Activated CD8-positive, alpha-beta memory T cell treated with anti-CD3 and anti-CD28 coated beads, Interleukin-2, amount 50 U/mL, for 48 hours (primary cell): ENCODE data around the gene TBC1D4.
"Not testable (repeated sequence)": the region's sequence is repeated elsewhere in the genome, so short reads cannot be mapped to it uniquely, and the experiment has no call there.

Source experiments
- DNase-seq: peaks from one replicate; pipeline ENCODE4 v3.0.0-alpha.2; 2020

Gene TBC1D4

GRCh38 chr13:75446874-75447273 is 35.1 kb downstream of the TBC1D4 start:
- no peak for DNase-seq

GRCh38 chr13:75445717-75446499 is 36.1 kb downstream of the TBC1D4 start:
- DNase-seq, result no peak

DNA sequence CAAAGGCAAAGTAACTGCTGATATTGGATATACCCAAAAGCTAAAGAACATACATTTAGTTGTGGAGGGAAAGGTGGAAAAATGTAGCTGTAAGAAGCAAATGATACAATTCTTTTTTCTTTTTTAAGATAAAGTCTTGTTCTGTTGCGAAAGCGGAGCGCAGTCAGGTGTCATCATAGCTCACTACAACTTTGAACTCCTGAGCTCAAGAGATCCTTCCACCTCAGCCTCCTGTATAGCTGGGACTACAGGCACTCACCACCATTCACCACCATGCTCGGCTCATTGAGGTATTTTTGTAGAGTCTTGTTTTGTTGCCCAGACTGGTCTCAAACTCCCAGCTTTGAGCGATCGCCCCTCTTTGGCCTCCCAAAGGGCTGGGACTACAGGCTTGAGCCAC is 38.0 kb downstream of the TBC1D4 start:
- no peak for DNase-seq

- DNase-seq, result no peak
Observed at GRCh38 chr13:75443356-75443958, 38.5 kb downstream of the TBC1D4 start.

DNA sequence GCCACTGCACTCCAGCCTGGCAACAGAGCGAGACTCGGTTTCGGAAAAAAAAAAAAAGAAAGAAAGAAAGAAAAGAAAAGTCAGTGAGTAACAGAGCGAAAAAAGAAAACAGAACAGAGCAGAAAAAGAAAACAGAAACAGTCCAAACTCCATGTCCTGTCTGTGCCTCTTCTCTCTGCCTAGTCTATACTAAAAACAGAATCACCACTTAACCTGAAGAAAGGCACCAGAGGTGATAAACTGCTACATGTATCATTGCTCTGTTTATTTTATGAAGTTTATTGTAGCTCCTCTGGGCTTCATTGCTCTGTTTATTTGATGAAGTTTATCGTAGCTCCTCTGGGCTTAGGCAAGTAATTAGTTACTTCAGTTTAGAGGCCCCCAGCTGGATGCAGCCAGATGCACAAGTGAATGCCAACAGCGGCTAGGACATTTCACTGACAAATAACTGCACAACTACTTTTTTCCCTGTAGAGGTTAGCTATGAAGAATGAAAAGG is 39.2 kb downstream of the TBC1D4 start:
- no peak for DNase-seq

DNA sequence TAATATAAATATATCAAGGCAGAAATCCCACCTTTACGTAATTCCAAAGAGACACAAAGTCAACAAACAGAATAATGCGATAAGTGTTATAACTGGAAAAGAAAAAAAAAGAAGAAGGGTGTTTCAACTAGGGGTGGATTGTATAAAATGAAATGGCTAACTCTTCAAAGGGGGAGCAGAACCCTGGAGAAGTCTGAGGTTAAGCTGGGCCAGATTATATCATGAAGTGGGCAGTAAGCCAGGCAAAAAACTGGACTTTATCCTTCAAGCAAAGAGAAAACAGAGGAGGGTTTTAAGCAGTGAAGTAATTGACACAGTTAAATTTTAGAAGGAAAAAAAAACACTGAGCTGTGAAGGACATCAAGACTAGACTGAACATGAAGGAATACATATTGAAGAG is 41.9 kb downstream of the TBC1D4 start:
- no peak for DNase-seq

DNA sequence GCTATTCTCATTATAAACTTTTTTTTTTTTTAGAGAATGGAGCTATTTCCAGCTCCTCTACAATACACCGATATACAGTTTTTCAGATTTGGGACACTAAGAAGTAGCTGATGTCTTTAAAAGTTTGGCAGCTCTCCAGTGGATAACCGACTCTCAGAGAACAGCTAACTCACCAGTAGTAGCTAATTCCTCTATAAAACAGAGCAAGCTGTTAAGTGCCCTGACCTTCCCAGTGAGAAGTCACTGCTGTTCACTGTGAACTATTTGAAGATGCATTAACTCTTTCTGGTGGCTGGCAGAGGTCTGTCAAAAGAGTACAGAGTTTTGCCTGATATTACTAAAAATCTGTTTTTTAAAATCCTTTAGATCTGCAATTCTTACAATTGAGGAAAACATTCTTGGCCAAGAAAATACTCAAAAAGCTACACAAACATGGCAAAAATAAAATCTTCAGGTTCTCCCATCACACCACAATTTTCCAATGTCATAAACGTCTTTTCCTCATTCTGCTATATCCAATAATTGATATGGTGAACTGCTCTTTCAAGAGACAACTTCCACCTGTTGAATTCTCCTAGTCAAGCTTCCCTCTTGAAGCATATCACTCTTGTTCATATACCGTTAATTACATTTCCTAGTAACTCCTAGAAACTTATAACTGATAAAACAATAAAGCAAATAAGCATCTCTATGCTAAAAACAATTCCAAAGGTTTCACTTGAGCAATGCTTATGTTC is 44.2 kb downstream of the TBC1D4 start:
- DNase-seq, result no peak

DNA sequence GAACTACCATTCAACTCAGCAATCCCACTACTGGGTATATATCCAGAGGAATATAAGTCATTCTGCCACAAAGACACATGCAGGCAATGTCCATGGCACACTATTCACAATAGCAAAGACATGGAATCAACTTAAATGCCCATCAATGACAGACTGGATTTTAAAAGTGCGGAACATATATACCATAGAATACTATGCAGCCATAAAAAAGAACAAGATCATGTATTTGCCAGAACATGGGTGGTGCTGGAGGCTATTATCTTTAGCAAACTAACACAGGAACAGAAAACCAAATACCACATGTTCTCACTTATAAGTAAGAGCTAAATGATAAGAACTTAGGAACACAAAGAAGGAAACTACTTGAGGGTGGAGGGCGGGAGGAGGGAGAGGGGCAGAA is 47.8 kb downstream of the TBC1D4 start:
- DNase-seq, result not testable (repeated sequence)

DNA sequence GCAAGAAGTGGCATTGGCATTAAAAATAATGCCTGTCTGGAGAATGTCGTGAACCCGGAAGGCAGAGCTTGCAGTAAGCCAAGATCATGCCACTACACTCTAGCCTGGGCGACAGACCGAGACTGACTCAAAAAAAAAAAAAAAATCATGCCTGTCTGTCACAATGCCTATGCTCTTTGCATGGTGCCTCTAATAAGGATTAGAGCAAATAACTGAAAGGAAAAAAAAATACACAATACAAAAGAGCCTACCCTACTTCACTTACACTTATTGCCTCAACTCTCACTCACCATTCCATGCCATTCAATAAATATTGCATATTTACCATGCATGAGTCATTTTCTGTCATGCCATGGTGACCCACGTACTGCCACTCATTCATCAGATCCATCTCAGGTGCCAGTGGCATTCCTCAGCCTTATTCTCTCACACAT is 49.1 kb downstream of the TBC1D4 start:
- DNase-seq, result no peak

DNA sequence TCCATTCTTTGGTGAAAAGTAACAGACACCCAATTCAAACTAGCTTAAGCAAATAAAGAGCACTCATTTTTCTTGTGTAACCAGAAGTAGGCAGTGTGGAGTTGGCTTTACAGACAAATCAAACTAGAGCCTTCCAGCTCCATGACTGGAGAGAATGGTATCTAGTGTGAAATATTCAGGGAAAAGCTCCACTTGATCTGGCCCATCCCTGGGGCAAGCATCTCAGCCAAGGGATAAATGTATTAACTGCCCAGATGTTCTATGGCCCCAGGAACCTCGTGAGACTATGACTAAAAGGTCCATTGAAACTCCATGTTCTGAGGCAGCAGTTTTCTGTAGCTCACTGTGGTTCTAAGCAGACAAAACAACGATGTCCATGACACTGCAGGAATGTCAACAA is 49.9 kb downstream of the TBC1D4 start:
- no peak for DNase-seq

- no peak for DNase-seq
Observed at GRCh38 chr13:75430436-75431209, 51.3 kb downstream of the TBC1D4 start.

- no peak for DNase-seq
Observed at GRCh38 chr13:75426421-75426820, 55.5 kb downstream of the TBC1D4 start.

- DNase-seq, result no peak
Observed at GRCh38 chr13:75425216-75426009, 56.6 kb downstream of the TBC1D4 start.

- DNase-seq, result no peak
Observed at GRCh38 chr13:75423946-75424345, 58.0 kb downstream of the TBC1D4 start.

DNA sequence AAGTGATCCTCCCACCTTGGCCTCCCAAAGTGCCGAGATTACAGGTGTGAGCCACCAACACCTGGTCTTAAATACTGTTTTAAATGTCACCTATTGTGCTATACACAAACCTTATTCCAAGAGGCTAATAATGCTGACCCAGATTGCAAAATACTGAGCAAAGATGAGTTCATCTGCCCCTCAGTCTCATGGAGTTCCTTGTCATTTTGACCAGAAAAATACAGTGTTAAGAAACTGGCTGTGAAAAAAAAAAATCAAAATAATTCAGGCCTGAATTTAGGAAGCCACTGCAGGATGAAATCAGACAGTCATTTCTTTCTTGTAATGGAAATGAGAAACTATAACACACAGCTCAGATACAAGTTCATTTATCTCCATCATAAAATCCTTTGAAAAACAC is 59.9 kb downstream of the TBC1D4 start:
- DNase-seq, result no peak

- no peak for DNase-seq
Observed at GRCh38 chr13:75421133-75421532, 60.8 kb downstream of the TBC1D4 start.

DNA sequence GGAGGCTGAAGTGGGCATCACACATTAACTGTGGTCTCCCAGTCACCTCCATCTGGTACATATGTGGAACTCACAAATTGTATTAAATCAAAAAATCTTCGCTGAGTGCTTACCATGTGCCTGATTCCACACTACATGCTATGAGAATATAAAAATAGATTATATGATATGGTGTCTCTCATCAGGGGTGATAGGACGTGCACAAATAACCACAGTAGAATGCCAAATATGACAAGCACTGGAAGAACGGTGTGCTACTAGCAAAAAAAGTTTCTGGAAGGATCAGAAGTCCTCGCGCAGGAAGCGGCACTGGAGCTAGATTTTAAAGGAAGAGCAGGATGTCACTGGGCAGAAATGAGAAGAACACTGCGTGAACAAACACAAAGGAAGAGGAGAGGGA is 62.3 kb downstream of the TBC1D4 start:
- DNase-seq, result no peak

- DNase-seq, result no peak
Observed at GRCh38 chr13:75418997-75419396, 63.0 kb downstream of the TBC1D4 start.

DNA sequence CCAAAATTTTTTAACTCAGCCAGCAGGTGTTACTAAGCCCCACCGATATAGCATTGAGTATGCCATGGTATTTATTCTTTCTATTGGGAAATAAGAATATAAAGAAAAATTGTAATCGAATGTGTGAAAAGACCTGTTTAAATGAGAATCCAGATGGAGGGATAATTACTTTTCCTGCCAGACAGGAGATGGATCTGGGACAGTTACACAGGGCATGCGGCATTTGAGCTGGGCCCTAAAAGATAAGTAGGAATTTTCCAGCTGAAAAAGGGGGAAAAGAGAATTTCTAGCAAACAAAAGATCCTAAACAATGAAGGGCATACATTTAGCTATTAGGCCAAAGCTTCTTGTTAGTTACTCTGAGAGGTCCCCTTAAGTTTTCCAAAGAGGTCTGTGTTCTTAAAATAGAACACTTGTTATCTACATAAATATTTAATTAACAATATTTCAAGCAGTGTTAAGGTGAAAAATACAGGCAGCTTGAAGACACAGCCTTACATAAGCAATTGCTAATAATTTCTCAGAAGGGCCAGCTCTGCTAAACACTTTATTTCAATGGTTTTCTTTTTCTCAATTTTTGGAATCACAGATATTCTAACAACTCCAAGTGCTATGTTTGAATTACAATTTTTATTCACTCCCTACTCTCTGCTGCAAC is 63.7 kb downstream of the TBC1D4 start:
- no peak for DNase-seq

DNA sequence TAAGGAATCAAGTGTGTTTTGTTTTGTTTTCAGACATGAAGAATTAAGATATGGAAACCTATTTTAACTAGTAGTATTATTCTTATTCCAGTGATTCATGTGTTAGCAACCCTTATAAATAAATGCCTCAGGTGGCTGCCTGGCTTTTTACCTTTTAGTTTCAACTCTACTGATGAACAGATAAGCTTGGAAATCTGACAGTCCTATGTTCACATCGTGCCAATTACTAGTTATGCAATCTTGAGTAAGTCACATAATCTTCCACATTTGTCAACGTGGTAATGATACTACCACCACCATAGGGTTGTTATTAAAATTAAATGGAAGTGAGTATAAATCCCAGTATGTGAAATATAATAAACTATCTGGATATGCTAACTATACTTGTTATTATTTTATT is 64.3 kb downstream of the TBC1D4 start:
- DNase-seq, result no peak

GRCh38 chr13:75417012-75417384 is 65.0 kb downstream of the TBC1D4 start:
- no peak for DNase-seq
